OCI-LY7 (cell line): ENCODE measurements around the gene FNDC3B. TPM values are rescaled to one million over a fixed set of nuclear protein-coding genes. Genes with fewer than 3 reads are reported as not detected.

Experiments
- BruUV-seq: library from RNA; stranded (reverse); fragments of 400-500 nt; replicated peaks from 2 replicates; lab custom pipeline; 2021; lab: Mats Ljungman, UMichigan
- CTCF ChIA-PET: fragments of 300-600 bp; sonication (Branson Sonifier 250); formaldehyde crosslinking; loops from one replicate; lab custom pipeline; 2022; ENCODE audit warnings: antibody characterized with exemption; ENCODE audit not compliant: unreplicated experiment; lab: Charles Lee
- POLR2A ChIA-PET: fragments of 300-600 bp; sonication (Branson Sonifier 250); formaldehyde crosslinking; loops from one replicate; lab custom pipeline; 2022; ENCODE audit warnings: antibody characterized with exemption; lab: Charles Lee
- DNase-seq: peaks from one replicate; pipeline ENCODE4 v3.0.0-alpha.2; 2015; ENCODE audit warnings: low spot score
- H2AFZ ChIP-seq: fragments of 200-600 bp; sonication (generic), shearing (Covaris generic); 2 replicates; pipeline ENCODE4 v1.6.1; 2014; ENCODE audit warnings: mild to moderate bottlenecking, antibody characterized with exemption, low read length, moderate library complexity
- H3K27ac ChIP-seq: fragments of 200-600 bp; sonication (generic); 2 replicates; pipeline ENCODE4 v1.5.1; 2014; ENCODE audit warnings: mixed run types, low read depth, mild to moderate bottlenecking, moderate library complexity, low read length, inconsistent platforms; ENCODE audit not compliant: poor library complexity, severe bottlenecking
- H3K36me3 ChIP-seq: fragments of 200-600 bp; sonication (generic); 2 replicates; pipeline ENCODE4 v1.6.1; 2014; ENCODE audit warnings: mild to moderate bottlenecking, antibody characterized with exemption, low read length, moderate library complexity, mixed read lengths; ENCODE audit not compliant: insufficient read depth
- H3K4me1 ChIP-seq: fragments of 200-600 bp; sonication (generic); 2 replicates; pipeline ENCODE4 v1.5.1; 2014; ENCODE audit warnings: mild to moderate bottlenecking, low read length; ENCODE audit not compliant: insufficient read depth, poor library complexity, severe bottlenecking
- H3K4me2 ChIP-seq: fragments of 200-600 bp; sonication (generic); 2 replicates; pipeline ENCODE4 v1.6.1; 2014; ENCODE audit warnings: mild to moderate bottlenecking, low read length
- H3K4me3 ChIP-seq: fragments of 200-600 bp; sonication (generic); 2 replicates; pipeline ENCODE4 v1.5.1; 2014; ENCODE audit warnings: mild to moderate bottlenecking, low read depth, low read length; ENCODE audit not compliant: poor library complexity, severe bottlenecking
- H3K79me2 ChIP-seq: fragments of 200-600 bp; sonication (generic); 2 replicates; pipeline ENCODE4 v1.6.1; 2016; ENCODE audit warnings: low read depth, mild to moderate bottlenecking, low read length, moderate library complexity, mixed read lengths; ENCODE audit not compliant: insufficient read depth
- H3K9me2 ChIP-seq: fragments of 200-600 bp; sonication (generic); 2 replicates; pipeline ENCODE4 v1.6.1; 2016; ENCODE audit warnings: mild to moderate bottlenecking, low read length, mixed read lengths; ENCODE audit not compliant: insufficient read depth
- H3K9me3 ChIP-seq: fragments of 200-600 bp; sonication (generic); 2 replicates; pipeline ENCODE4 v1.6.1; 2014; ENCODE audit warnings: mild to moderate bottlenecking, mixed run types, low read length, mixed read lengths
- H4K20me1 ChIP-seq: fragments of 200-600 bp; sonication (generic); 2 replicates; pipeline ENCODE4 v1.6.1; 2014; ENCODE audit warnings: mild to moderate bottlenecking, antibody characterized with exemption, low read length, moderate library complexity, mixed read lengths; ENCODE audit not compliant: insufficient read depth
- EZH2phosphoT487 ChIP-seq: fragments of 200-600 bp; sonication (generic); IDR thresholded peaks from 2 replicates; pipeline ENCODE4 v1.6.1; 2018; ENCODE audit warnings: low read depth, borderline replicate concordance, mild to moderate bottlenecking, mixed run types, antibody characterized with exemption, low read length, moderate library complexity, mixed read lengths
- intact Hi-C: fragments of 100-400 bp; cut with micrococcal nuclease; formaldehyde crosslinking; loops from one replicate; pipeline ENCODE4 v1.10.0; 2022; ENCODE audit not compliant: unreplicated experiment
- total RNA-seq, 2 experiments: library from RNA; depleted of rRNA in 1 of 2; stranded (reverse); fragments of >200 nt in 1 of 2; shearing (Covaris generic) in 1 of 2; gene quantifications; 2 replicates each; pipeline ENCODE4 v1.2.3, GENCODE V29; 2014 to 2022
- TF ChIP-seq, protein P1 (sequence below): fragments of 200-600 bp; sonication (generic); conservative IDR thresholded peaks from 2 replicates; pipeline ENCODE4 v1.5.1; 2014; ENCODE audit warnings: mild to moderate bottlenecking, antibody characterized with exemption, low read length, moderate library complexity, mixed read lengths

FNDC3B gene
- total RNA-seq, 2 experiments from 2014 or later = 23.3 to 28.5 TPM

- DNase-seq = no peak
- H3K36me3 ChIP-seq = peaks cover 4% of the 10 kb centered on the region
- H3K4me2 ChIP-seq = no peak overlapping the region
- no peak overlapping the region for H2AFZ ChIP-seq
- intact Hi-C loops = no loop called here
- ChIA-PET POLR2A (interaction anchor here (0.6 to 0.9 kb wide), 2 partner anchors 13 to 765 kb away, joined by 4 read pairs; no protein-coding TSS in a partner anchor), CTCF (no interaction called here)
- H3K27ac ChIP-seq = no peak overlapping the region
- no peaks in the 10 kb centered on the region for H3K9me3 ChIP-seq
- H4K20me1 ChIP-seq = no peaks in the 10 kb centered on the region
- no peaks in the 10 kb centered on the region for H3K79me2 ChIP-seq
- H3K4me3 ChIP-seq = no peak overlapping the region
- BruUV-seq = no TSS peak
- TF ChIP-seq EZH2phosphoT487 = no peak
- TF ChIP-seq, protein P1, sequence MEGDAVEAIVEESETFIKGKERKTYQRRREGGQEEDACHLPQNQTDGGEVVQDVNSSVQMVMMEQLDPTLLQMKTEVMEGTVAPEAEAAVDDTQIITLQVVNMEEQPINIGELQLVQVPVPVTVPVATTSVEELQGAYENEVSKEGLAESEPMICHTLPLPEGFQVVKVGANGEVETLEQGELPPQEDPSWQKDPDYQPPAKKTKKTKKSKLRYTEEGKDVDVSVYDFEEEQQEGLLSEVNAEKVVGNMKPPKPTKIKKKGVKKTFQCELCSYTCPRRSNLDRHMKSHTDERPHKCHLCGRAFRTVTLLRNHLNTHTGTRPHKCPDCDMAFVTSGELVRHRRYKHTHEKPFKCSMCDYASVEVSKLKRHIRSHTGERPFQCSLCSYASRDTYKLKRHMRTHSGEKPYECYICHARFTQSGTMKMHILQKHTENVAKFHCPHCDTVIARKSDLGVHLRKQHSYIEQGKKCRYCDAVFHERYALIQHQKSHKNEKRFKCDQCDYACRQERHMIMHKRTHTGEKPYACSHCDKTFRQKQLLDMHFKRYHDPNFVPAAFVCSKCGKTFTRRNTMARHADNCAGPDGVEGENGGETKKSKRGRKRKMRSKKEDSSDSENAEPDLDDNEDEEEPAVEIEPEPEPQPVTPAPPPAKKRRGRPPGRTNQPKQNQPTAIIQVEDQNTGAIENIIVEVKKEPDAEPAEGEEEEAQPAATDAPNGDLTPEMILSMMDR = no peak
- H3K9me2 ChIP-seq = no peaks in the 10 kb centered on the region
- no peaks in the 10 kb centered on the region for H3K4me1 ChIP-seq
These were observed 254.9 kb downstream of the FNDC3B start for GRCh38 chr3:172294223-172294806.

- BruUV-seq = no TSS peak
- peaks cover 4% of the 10 kb centered on the region; the same call in 1 of the 2 replicates for H3K36me3 ChIP-seq
- H3K27ac ChIP-seq = no peak overlapping the region
- no peaks in the 10 kb centered on the region for H3K79me2 ChIP-seq
- H4K20me1 ChIP-seq = no peaks in the 10 kb centered on the region
- intact Hi-C loops = no loop called here
- no peak overlapping the region for H3K4me2 ChIP-seq
- no peak for DNase-seq
- H3K9me2 ChIP-seq = no peaks in the 10 kb centered on the region
- ChIA-PET POLR2A (no interaction called here), CTCF (no interaction called here)
- H3K4me1 ChIP-seq = no peaks in the 10 kb centered on the region
- TF ChIP-seq EZH2phosphoT487 = no peak
- TF ChIP-seq, protein P1 = no peak
- H2AFZ ChIP-seq = no peak overlapping the region
- no peaks in the 10 kb centered on the region for H3K9me3 ChIP-seq
- H3K4me3 ChIP-seq = no peak overlapping the region
These were observed 257.0 kb downstream of the FNDC3B start for GRCh38 chr3:172296248-172296974.

DNA sequence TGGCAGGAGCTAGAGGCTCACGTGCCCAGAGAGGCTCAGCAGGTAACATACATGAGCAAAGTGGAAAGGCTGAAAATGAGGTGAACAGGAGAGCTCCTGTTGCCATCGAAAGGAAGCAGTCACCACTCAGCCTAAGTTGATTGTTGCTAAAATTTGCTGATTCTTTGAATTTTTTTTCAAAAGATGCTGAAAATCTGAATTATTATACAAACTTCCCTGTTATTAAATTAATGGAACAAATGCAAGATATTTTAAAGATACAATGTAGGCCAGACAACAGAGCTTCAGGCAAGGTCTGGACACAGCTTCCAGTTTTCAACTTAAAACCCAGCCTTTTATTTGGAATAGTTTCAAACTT lies 257.6 kb downstream of the FNDC3B start:
- intact Hi-C loops = no loop called here
- no peak overlapping the region for H3K4me3 ChIP-seq
- no peaks in the 10 kb centered on the region for H3K79me2 ChIP-seq
- CTCF ChIA-PET = no interaction called here
- H3K9me3 ChIP-seq = no peaks in the 10 kb centered on the region
- POLR2A ChIA-PET = no interaction called here
- no peak for TF ChIP-seq EZH2phosphoT487
- TF ChIP-seq, protein P1 = no peak
- no peak for DNase-seq
- H2AFZ ChIP-seq = no peak overlapping the region
- H3K4me1 ChIP-seq = no peaks in the 10 kb centered on the region
- H4K20me1 ChIP-seq = no peaks in the 10 kb centered on the region
- H3K9me2 ChIP-seq = no peaks in the 10 kb centered on the region
- peaks cover 4% of the 10 kb centered on the region; the same call in 1 of the 2 replicates for H3K36me3 ChIP-seq
- H3K4me2 ChIP-seq = no peak overlapping the region
- BruUV-seq = no TSS peak
- no peak overlapping the region for H3K27ac ChIP-seq
